CD14-positive monocyte (primary cell): ENCODE results near the gene NUDT1. TPM values are rescaled to one million over a fixed set of nuclear protein-coding genes. Genes with fewer than 3 reads are reported as not detected.

Source experiments
- DNase-seq, 3 donors: peaks; one replicate each; pipeline ENCODE4 v3.0.0-alpha.2; 2011 to 2022
- H2AFZ ChIP-seq: 2 replicates; pipeline ENCODE4 v1.6.0; 2012; ENCODE audit warnings: mild to moderate bottlenecking, low read depth, low read length, inconsistent platforms; ENCODE audit not compliant: insufficient read depth, poor library complexity, severe bottlenecking
- H3K27ac ChIP-seq, 2 donors: 1 replicate in 1 of 2; 2 replicates in 1 of 2; pipeline ENCODE4 v1.5.1; 2012 to 2013; ENCODE audit warnings: low read length in 2 of 2, control low read depth in 1 of 2, inconsistent platforms in 1 of 2, low read depth in 1 of 2, mild to moderate bottlenecking in 1 of 2
- H3K27me3 ChIP-seq, 2 donors: one replicate each; pipeline versions ENCODE4 v1.6.0 to v1.6.1; 2011 to 2013; ENCODE audit warnings: low read length in 2 of 2; ENCODE audit not compliant: control insufficient read depth in 2 of 2, insufficient read depth in 2 of 2
- H3K36me3 ChIP-seq, 2 donors: replicated peaks in 1 of 2; 1 replicate in 1 of 2; 2 replicates in 1 of 2; pipeline versions ENCODE4 v1.5.1 to v1.6.1; 2012 to 2013; ENCODE audit warnings: low read length in 2 of 2, control low read depth in 1 of 2, inconsistent platforms in 1 of 2, mild to moderate bottlenecking in 1 of 2; ENCODE audit not compliant: insufficient read depth in 2 of 2, control insufficient read depth in 1 of 2
- H3K4me1 ChIP-seq, 2 donors: 1 replicate in 1 of 2; 2 replicates in 1 of 2; pipeline versions ENCODE4 v1.5.1 to v1.6.1; 2012 to 2013; ENCODE audit warnings: low read length in 2 of 2, control low read depth in 1 of 2, inconsistent platforms in 1 of 2, mild to moderate bottlenecking in 1 of 2, moderate library complexity in 1 of 2; ENCODE audit not compliant: insufficient read depth in 2 of 2, control insufficient read depth in 1 of 2
- H3K4me2 ChIP-seq: replicated peaks from 2 replicates; pipeline ENCODE3; 2012; ENCODE audit warnings: low read length, moderate library complexity, mild to moderate bottlenecking; ENCODE audit not compliant: poor library complexity, severe bottlenecking; ENCODE audit errors: extremely low read depth
- H3K4me3 ChIP-seq, 3 experiments: fragments of 200-600 bp in 1 of 3; sonication (generic) in 1 of 3; replicated peaks in 1 of 3; 1 replicate in 2 of 3; 2 replicates in 1 of 3; pipeline ENCODE4 v1.5.1; 2011 to 2013; ENCODE audit warnings: low read length in 3 of 3, mild to moderate bottlenecking in 3 of 3, control low read depth in 2 of 3, low read depth in 2 of 3, inconsistent platforms in 1 of 3, moderate library complexity in 1 of 3
- H3K79me2 ChIP-seq: 2 replicates; pipeline ENCODE4 v1.6.0; 2012; ENCODE audit warnings: mild to moderate bottlenecking, control low read depth, inconsistent platforms, low read length, moderate library complexity; ENCODE audit not compliant: insufficient read depth
- H3K9ac ChIP-seq: 2 replicates; pipeline ENCODE4 v1.6.0; 2017; ENCODE audit warnings: low read length, mild to moderate bottlenecking; ENCODE audit not compliant: insufficient read depth, poor library complexity, severe bottlenecking
- H3K9me3 ChIP-seq, 2 donors: replicated peaks in 1 of 2; 1 replicate in 1 of 2; 2 replicates in 1 of 2; pipeline versions ENCODE4 v1.5.1 to v1.6.1; 2012 to 2013; ENCODE audit warnings: low read length in 2 of 2, control low read depth in 1 of 2; ENCODE audit not compliant: control insufficient read depth in 1 of 2, insufficient read depth in 1 of 2
- H4K20me1 ChIP-seq: 2 replicates; pipeline ENCODE4 v1.6.0; 2012; ENCODE audit warnings: mild to moderate bottlenecking, low read length, control low read depth, moderate library complexity; ENCODE audit not compliant: insufficient read depth
- H3K27ac Mint-ChIP-seq, 7 donors: one replicate each; pipeline ENCODE4 v1.8.0; 2020; ENCODE audit warnings: mild to moderate bottlenecking in 7 of 7, mixed read lengths in 7 of 7, moderate library complexity in 6 of 7, inconsistent platforms in 2 of 7
- H3K27me3 Mint-ChIP-seq, 3 donors: one replicate each; pipeline ENCODE4 v1.8.0; 2021 to 2022; ENCODE audit warnings: low read depth in 3 of 3, mild to moderate bottlenecking in 3 of 3, mixed read lengths in 3 of 3, moderate library complexity in 3 of 3, inconsistent platforms in 1 of 3
- H3K36me3 Mint-ChIP-seq, 2 donors: one replicate each; pipeline ENCODE4 v1.8.0; 2020; ENCODE audit warnings: mixed read lengths in 2 of 2, inconsistent platforms in 1 of 2, mild to moderate bottlenecking in 1 of 2
- H3K4me1 Mint-ChIP-seq: one replicate; pipeline ENCODE4 v1.8.0; 2020; ENCODE audit warnings: mild to moderate bottlenecking, mixed read lengths
- H3K4me3 Mint-ChIP-seq, 2 donors: one replicate each; pipeline ENCODE4 v1.8.0; 2020; ENCODE audit warnings: mild to moderate bottlenecking in 2 of 2, mixed read lengths in 2 of 2, moderate library complexity in 1 of 2
- H3K9me3 Mint-ChIP-seq, 7 donors: one replicate each; pipeline ENCODE4 v1.8.0; 2020 to 2022; ENCODE audit warnings: mixed read lengths in 7 of 7, mild to moderate bottlenecking in 6 of 7, moderate library complexity in 6 of 7, inconsistent platforms in 2 of 7
- WGBS: methylation state at CpG from one replicate; pipeline ENCODE4 v1.1.5; 2013; ENCODE audit warnings: missing lambda C conversion rate; ENCODE audit not compliant: insufficient coverage; 5-methylcytosine and 5-hydroxymethylcytosine counted together
- intact Hi-C, 2 donors: fragments of 100-400 bp; cut with micrococcal nuclease; formaldehyde crosslinking; loops; one replicate each; pipeline versions ENCODE4 v1.15.0 to v1.15.1; 2023
- polyA plus RNA-seq, 3 donors: library from polyadenylated mRNA; depleted of rRNA in 1 of 3; unstranded in 2 of 3; stranded (reverse) in 1 of 3; fragments of 300-500 nt in 2 of 3; fragments of >200 nt in 1 of 3; fragmentation: Illumina TruSeq in 2 of 3; gene quantifications; 1 replicate in 2 of 3; 2 replicates in 1 of 3; pipeline ENCODE4 v1.2.3, GENCODE V29; 2012 to 2021
- TF ChIP-seq, protein P1 (sequence below): fragments of 200-600 bp; IDR thresholded peaks from one replicate; pipeline ENCODE4 v1.8.0; 2022; ENCODE audit warnings: antibody characterized with exemption, mild to moderate bottlenecking

NUDT1 gene
- polyA plus RNA-seq, 3 donors, result 19.6 to 42.6 (median 40.8) TPM

DNA sequence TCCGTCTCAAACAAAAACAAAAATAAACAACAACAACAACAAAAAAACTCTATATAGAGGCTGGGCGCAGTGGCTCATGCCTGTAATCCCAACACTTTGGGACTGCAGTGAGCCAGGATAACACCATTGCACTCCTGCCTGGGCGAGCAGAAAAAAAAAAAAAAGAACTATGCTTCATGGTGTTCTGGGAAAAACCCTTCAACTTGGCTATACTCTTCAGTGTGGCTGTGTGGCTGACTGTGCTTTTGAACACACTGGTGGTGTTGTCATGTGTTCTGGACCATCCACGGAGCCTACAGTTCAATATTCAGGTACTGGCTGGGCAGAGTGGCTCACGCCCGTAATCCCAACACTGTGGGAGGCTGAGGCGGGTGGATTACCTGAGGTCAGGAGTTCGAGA, 45.7 kb downstream of the NUDT1 start:
- DNase-seq, result no peak
- Mint-ChIP-seq H3K36me3 (peaks cover 11 to 20% of the 10 kb centered on the region in 2 donors), H3K27me3 (peaks cover 0 to 4% (median 1%) of the 10 kb centered on the region in 3 donors), H3K9me3 (peaks cover 0 to 1% (median 0%) of the 10 kb centered on the region in 7 donors), H3K4me3 (no peak overlapping the region), H3K27ac (no peak overlapping the region), H3K4me1 (no peaks in the 10 kb centered on the region)
- Histone ChIP-seq H3K4me2 (no peak overlapping the region), H3K4me1 (no peaks in the 10 kb centered on the region), H3K9me3 (no peaks in the 10 kb centered on the region), H3K9ac (no peak overlapping the region), H4K20me1 (peaks cover 5% of the 10 kb centered on the region), H2AFZ (no peak overlapping the region), H3K4me3 (no peak overlapping the region), H3K79me2 (no peaks in the 10 kb centered on the region), H3K27me3 (no peaks in the 10 kb centered on the region), H3K36me3 (peaks cover 0 to 10% of the 10 kb centered on the region in 2 donors), H3K27ac (no peak overlapping the region)
- TF ChIP-seq, protein P1, sequence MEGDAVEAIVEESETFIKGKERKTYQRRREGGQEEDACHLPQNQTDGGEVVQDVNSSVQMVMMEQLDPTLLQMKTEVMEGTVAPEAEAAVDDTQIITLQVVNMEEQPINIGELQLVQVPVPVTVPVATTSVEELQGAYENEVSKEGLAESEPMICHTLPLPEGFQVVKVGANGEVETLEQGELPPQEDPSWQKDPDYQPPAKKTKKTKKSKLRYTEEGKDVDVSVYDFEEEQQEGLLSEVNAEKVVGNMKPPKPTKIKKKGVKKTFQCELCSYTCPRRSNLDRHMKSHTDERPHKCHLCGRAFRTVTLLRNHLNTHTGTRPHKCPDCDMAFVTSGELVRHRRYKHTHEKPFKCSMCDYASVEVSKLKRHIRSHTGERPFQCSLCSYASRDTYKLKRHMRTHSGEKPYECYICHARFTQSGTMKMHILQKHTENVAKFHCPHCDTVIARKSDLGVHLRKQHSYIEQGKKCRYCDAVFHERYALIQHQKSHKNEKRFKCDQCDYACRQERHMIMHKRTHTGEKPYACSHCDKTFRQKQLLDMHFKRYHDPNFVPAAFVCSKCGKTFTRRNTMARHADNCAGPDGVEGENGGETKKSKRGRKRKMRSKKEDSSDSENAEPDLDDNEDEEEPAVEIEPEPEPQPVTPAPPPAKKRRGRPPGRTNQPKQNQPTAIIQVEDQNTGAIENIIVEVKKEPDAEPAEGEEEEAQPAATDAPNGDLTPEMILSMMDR, result no peak
- intact Hi-C loops, result no loop called here
- WGBS, result no CpG with 5 or more reads among the region's 8 CpGs

DNA sequence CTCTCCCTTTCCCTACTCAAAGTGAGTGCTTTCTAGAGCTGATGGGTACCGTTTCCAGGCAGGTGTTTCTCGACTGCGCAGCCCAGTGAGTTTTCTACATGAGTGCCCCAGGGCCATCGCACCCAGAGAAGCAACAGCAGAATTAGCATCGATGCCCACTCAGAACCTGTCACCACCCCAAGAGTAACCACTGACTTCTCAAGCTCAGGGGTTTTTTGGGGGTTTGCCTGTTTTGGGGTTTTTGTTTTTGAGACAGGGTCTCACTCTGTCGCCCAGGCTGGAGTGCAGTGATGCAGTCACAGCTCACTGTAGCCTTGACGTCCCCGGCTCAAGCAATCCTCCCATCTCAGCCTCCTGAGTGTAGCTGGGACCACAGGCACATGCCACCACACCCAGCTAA, 46.5 kb downstream of the NUDT1 start:
- H3K9me3 Mint-ChIP-seq, result peaks cover 0 to 1% (median 0%) of the 10 kb centered on the region in 7 donors
- H3K27me3 Mint-ChIP-seq, result peaks cover 0 to 4% (median 1%) of the 10 kb centered on the region in 3 donors
- WGBS, result 100% methylated on average over 4 of the region's 8 CpGs
- Histone ChIP-seq H3K4me2 (no peak overlapping the region), H3K36me3 (peaks cover 0 to 10% of the 10 kb centered on the region in 2 donors), H3K79me2 (peaks cover 4% of the 10 kb centered on the region), H3K27ac (no peak overlapping the region), H3K9ac (no peak overlapping the region), H4K20me1 (peaks cover 5% of the 10 kb centered on the region), H3K4me1 (no peaks in the 10 kb centered on the region), H3K9me3 (no peaks in the 10 kb centered on the region), H3K27me3 (no peaks in the 10 kb centered on the region), H3K4me3 (no peak overlapping the region), H2AFZ (no peak overlapping the region)
- TF ChIP-seq, protein P1, result no peak
- H3K4me3 Mint-ChIP-seq, result no peak overlapping the region
- H3K4me1 Mint-ChIP-seq, result no peaks in the 10 kb centered on the region
- no peak for DNase-seq
- H3K36me3 Mint-ChIP-seq, result peaks cover 11 to 18% of the 10 kb centered on the region in 2 donors
- peak overlapping the region in 1 of 7 donors; percentile 46 for H3K27ac Mint-ChIP-seq
- intact Hi-C loops, result no loop called here
